ENCODE data around the gene BCLAF1. TPM values are rescaled to one million over a fixed set of nuclear protein-coding genes. Genes with fewer than 3 reads are reported as not detected.

The BCLAF1 gene
- total and polyA plus RNA-seq, 2 donors (not counting 3 experiments of a cell fraction or from before 2014, with no cell fraction given), result 23.4 to 151 TPM

GRCh38 chr6:136337606-136338005 is 48.0 kb upstream of the BCLAF1 start:
- CTCF ChIA-PET, result interaction anchor here (0.5 to 1.3 kb wide), 3 partner anchors 14 to 33 kb away, joined by 3 to 7 read pairs (median 3); no protein-coding TSS in a partner anchor
- DNase-seq (ENCODE audit: low read depth, low spot score), result no peak
- H3K27ac ChIP-seq (ENCODE audit: insufficient read depth, low read depth, low read length), result no peak overlapping the region
- no peaks in the 10 kb centered on the region for H3K36me3 ChIP-seq (ENCODE audit: control insufficient read depth in 2 of 2, extremely low read depth in 1 of 2, insufficient read depth in 2 of 2, low read length in 2 of 2)
- H4K20me1 ChIP-seq (replicated peaks; ENCODE audit: control insufficient read depth, extremely low read depth, insufficient read depth, low read length), result no peaks in the 10 kb centered on the region
- H3K27me3 ChIP-seq (ENCODE audit: control insufficient read depth in 2 of 2, insufficient read depth in 2 of 2, low read length in 2 of 2), result peaks cover 0 to 2% of the 10 kb centered on the region in 2 experiments
- H3K9me1 ChIP-seq (replicated peaks; ENCODE audit: control insufficient read depth, extremely low read depth, insufficient read depth, low read length), result no peaks in the 10 kb centered on the region
- H3K4me2 ChIP-seq (ENCODE audit: insufficient read depth, low read length), result no peak overlapping the region
- dilution Hi-C loops (cut with MboI; ENCODE audit: extremely low pct_ligation_motif_present, low sequenced_read_pairs) (no loop called here), intact Hi-C loops (cut with micrococcal nuclease) (no loop called here)
- no peak overlapping the region for H2AFZ ChIP-seq (ENCODE audit: low read depth, low read length)
- H3K9ac ChIP-seq (replicated peaks; ENCODE audit: extremely low read depth, insufficient read depth, low read length), result no peak overlapping the region
- POLR2A ChIA-PET, result no interaction called here
- no peaks in the 10 kb centered on the region for H3K79me2 ChIP-seq (ENCODE audit: control insufficient read depth, insufficient read depth, low read length)
- no peaks in the 10 kb centered on the region for H3K9me3 ChIP-seq (replicated peaks; ENCODE audit: control insufficient read depth, insufficient read depth, low read length)
- TF ChIP-seq FOS (IDR thresholded peaks at IDR 0.05; ENCODE audit: borderline replicate concordance, insufficient read depth, low read length), result no peak
- no peak for TF ChIP-seq GATA2 (IDR thresholded peaks at IDR 0.05; ENCODE audit: insufficient read depth, insufficient read length, low read depth, low read length)
- no peak for TF ChIP-seq MAX (IDR thresholded peaks at IDR 0.05; ENCODE audit: insufficient read depth, insufficient read length)
- no peak for FAIRE-seq
- no peaks in the 10 kb centered on the region for H3K4me1 ChIP-seq (ENCODE audit: control insufficient read depth, extremely low read depth, insufficient read depth, low read length)
- no TSS peak for BruUV-seq (replicated peaks)
- H3K4me3 ChIP-seq (replicated peaks in 1 of 3; ENCODE audit: insufficient read depth in 1 of 3, low read depth in 1 of 3, low read length in 3 of 3), result no peak overlapping the region

- ChIA-PET CTCF (interaction anchor here (0.5 to 1.3 kb wide), 3 partner anchors 14 to 34 kb away, joined by 3 to 7 read pairs (median 3); no protein-coding TSS in a partner anchor), POLR2A (no interaction called here)
- Histone ChIP-seq H3K27ac (ENCODE audit: insufficient read depth, low read depth, low read length) (no peak overlapping the region), H3K4me1 (ENCODE audit: control insufficient read depth, extremely low read depth, insufficient read depth, low read length) (no peaks in the 10 kb centered on the region), H3K4me2 (ENCODE audit: insufficient read depth, low read length) (no peak overlapping the region), H3K9me1 (replicated peaks; ENCODE audit: control insufficient read depth, extremely low read depth, insufficient read depth, low read length) (no peaks in the 10 kb centered on the region), H4K20me1 (replicated peaks; ENCODE audit: control insufficient read depth, extremely low read depth, insufficient read depth, low read length) (no peaks in the 10 kb centered on the region), H3K79me2 (ENCODE audit: control insufficient read depth, insufficient read depth, low read length) (no peaks in the 10 kb centered on the region), H3K4me3 (replicated peaks in 1 of 3; ENCODE audit: insufficient read depth in 1 of 3, low read depth in 1 of 3, low read length in 3 of 3) (no peak overlapping the region), H3K36me3 (ENCODE audit: control insufficient read depth in 2 of 2, extremely low read depth in 1 of 2, insufficient read depth in 2 of 2, low read length in 2 of 2) (no peaks in the 10 kb centered on the region), H3K27me3 (ENCODE audit: control insufficient read depth in 2 of 2, insufficient read depth in 2 of 2, low read length in 2 of 2) (peaks cover 0 to 2% of the 10 kb centered on the region in 2 experiments), H2AFZ (ENCODE audit: low read depth, low read length) (no peak overlapping the region), H3K9ac (replicated peaks; ENCODE audit: extremely low read depth, insufficient read depth, low read length) (no peak overlapping the region), H3K9me3 (replicated peaks; ENCODE audit: control insufficient read depth, insufficient read depth, low read length) (no peaks in the 10 kb centered on the region)
- intact Hi-C loops (cut with micrococcal nuclease), result no loop called here
- dilution Hi-C loops (cut with MboI; ENCODE audit: extremely low pct_ligation_motif_present, low sequenced_read_pairs), result no loop called here
- FAIRE-seq (no peak), DNase-seq (ENCODE audit: low read depth, low spot score) (no peak)
- TF ChIP-seq FOS (IDR thresholded peaks at IDR 0.05; ENCODE audit: borderline replicate concordance, insufficient read depth, low read length), result no peak
- no peak for TF ChIP-seq MAX (IDR thresholded peaks at IDR 0.05; ENCODE audit: insufficient read depth, insufficient read length)
- TF ChIP-seq MYC (IDR thresholded peaks at IDR 0.05; ENCODE audit: low read depth, low read length), result no peak
- TF ChIP-seq EZH2 (IDR thresholded peaks at IDR 0.05; ENCODE audit: borderline replicate concordance, low read depth, low read length, severe bottlenecking), result no peak
- TF ChIP-seq POLR2AphosphoS5 (IDR thresholded peaks at IDR 0.05; ENCODE audit: insufficient read depth, low read depth, low read length), result no peak
- TF ChIP-seq, protein P1, sequence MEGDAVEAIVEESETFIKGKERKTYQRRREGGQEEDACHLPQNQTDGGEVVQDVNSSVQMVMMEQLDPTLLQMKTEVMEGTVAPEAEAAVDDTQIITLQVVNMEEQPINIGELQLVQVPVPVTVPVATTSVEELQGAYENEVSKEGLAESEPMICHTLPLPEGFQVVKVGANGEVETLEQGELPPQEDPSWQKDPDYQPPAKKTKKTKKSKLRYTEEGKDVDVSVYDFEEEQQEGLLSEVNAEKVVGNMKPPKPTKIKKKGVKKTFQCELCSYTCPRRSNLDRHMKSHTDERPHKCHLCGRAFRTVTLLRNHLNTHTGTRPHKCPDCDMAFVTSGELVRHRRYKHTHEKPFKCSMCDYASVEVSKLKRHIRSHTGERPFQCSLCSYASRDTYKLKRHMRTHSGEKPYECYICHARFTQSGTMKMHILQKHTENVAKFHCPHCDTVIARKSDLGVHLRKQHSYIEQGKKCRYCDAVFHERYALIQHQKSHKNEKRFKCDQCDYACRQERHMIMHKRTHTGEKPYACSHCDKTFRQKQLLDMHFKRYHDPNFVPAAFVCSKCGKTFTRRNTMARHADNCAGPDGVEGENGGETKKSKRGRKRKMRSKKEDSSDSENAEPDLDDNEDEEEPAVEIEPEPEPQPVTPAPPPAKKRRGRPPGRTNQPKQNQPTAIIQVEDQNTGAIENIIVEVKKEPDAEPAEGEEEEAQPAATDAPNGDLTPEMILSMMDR (IDR thresholded peaks at IDR 0.05; ENCODE audit: extremely low read depth in 1 of 2, insufficient read depth in 1 of 2, low read depth in 1 of 2, low read length in 2 of 2), result no peak
- TF ChIP-seq GATA2 (IDR thresholded peaks at IDR 0.05; ENCODE audit: insufficient read depth, insufficient read length, low read depth, low read length), result no peak
- no peak for TF ChIP-seq POLR2A (IDR thresholded peaks at IDR 0.05; ENCODE audit: low read depth, low read length)
- no peak for TF ChIP-seq JUN (IDR thresholded peaks at IDR 0.05; ENCODE audit: borderline replicate concordance, insufficient read depth, insufficient read length, low read depth)
- no TSS peak for BruUV-seq (replicated peaks)
These were observed 47.5 kb upstream of the BCLAF1 start for GRCh38 chr6:136337121-136337520.

All from endothelial cell of umbilical vein (primary cell).